Left hindlimb (tissue), 1 donor: Measurements from ENCODE around the gene OOEP.
A peak's percentile ranks its signal among the peaks of the same experiment; 100 is the strongest.
"Not testable (repeated sequence)": the region's sequence is repeated elsewhere in the genome, so short reads cannot be mapped to it uniquely, and the experiment has no call there.

ENCODE experiments used
- DNase-seq: peaks from one replicate; pipeline ENCODE4 v3.0.0-alpha.2; 2018

Gene OOEP

GRCh38 chr6:73369563-73369962 is at the start of gene OOEP:
OOEP (minus strand) TSS chr6:73369897; CDS start chr6:73369792, 105 bp downstream.
- DNase-seq: no peak

GRCh38 chr6:73418081-73418741 is 48.5 kb upstream of the OOEP start:
- no peak for DNase-seq

GRCh38 chr6:73413102-73413501 is 43.4 kb upstream of the OOEP start:
- DNase-seq: no peak

- no peak for DNase-seq
Measured at GRCh38 chr6:73409395-73409794, 39.7 kb upstream of the OOEP start.

GRCh38 chr6:73400656-73401055 is 31.0 kb upstream of the OOEP start:
- DNase-seq: no peak

- DNase-seq: no peak
Measured at GRCh38 chr6:73395875-73396274, 26.2 kb upstream of the OOEP start.

- DNase-seq: peak; percentile 34
Measured at GRCh38 chr6:73394577-73395354, 25.1 kb upstream of the OOEP start, which contains the start of gene DDX43. DDX43 (plus strand) TSS chr6:73394828; CDS start chr6:73394906, 78 bp downstream.

- no peak for DNase-seq
Measured at GRCh38 chr6:73393278-73393677, 23.6 kb upstream of the OOEP start.

- not testable (repeated sequence) for DNase-seq
Measured at GRCh38 chr6:73392188-73392587, 22.5 kb upstream of the OOEP start.

GRCh38 chr6:73391675-73392074 is 22.0 kb upstream of the OOEP start:
- DNase-seq: no peak

GRCh38 chr6:73389854-73390253 is 20.2 kb upstream of the OOEP start:
- no peak for DNase-seq

GRCh38 chr6:73388800-73389512 is 19.3 kb upstream of the OOEP start:
- DNase-seq: peak; percentile 70

- no peak for DNase-seq
Measured at GRCh38 chr6:73388433-73388799, 18.7 kb upstream of the OOEP start.

- DNase-seq: no peak
Measured at GRCh38 chr6:73382462-73383113, 12.9 kb upstream of the OOEP start.

- DNase-seq: not testable (repeated sequence)
Measured at GRCh38 chr6:73381531-73381930, 11.8 kb upstream of the OOEP start.

GRCh38 chr6:73377225-73377624 is 7.5 kb upstream of the OOEP start:
- DNase-seq: no peak

- DNase-seq: no peak
Measured at GRCh38 chr6:73375216-73375615, 5.5 kb upstream of the OOEP start.

GRCh38 chr6:73372516-73372915 is 2.8 kb upstream of the OOEP start:
- no peak for DNase-seq

GRCh38 chr6:73371984-73372383 is 2.3 kb upstream of the OOEP start:
- DNase-seq: no peak

GRCh38 chr6:73369157-73369556 is 540 bp downstream of the OOEP start:
- no peak for DNase-seq

GRCh38 chr6:73368675-73369074 is 1.0 kb downstream of the OOEP start:
- no peak for DNase-seq

GRCh38 chr6:73367761-73368355 is 1.8 kb downstream of the OOEP start:
- DNase-seq: no peak

GRCh38 chr6:73364549-73364948 is 5.1 kb downstream of the OOEP start:
- DNase-seq: no peak
